NCI-H524 (cell line): ENCODE measurements around the gene TACC3.

Source experiments
- DNase-seq, 2 experiments: peaks; one replicate each; lab custom pipeline; 2025; lab: John Stamatoyannopoulos, UW

Gene TACC3

GRCh38 chr4:1703867-1704266 lies 17.5 kb upstream of the TACC3 start:
- no peak for DNase-seq

GRCh38 chr4:1705732-1706131 lies 15.6 kb upstream of the TACC3 start:
- no peak for DNase-seq

GRCh38 chr4:1706358-1706757 lies 15.0 kb upstream of the TACC3 start:
- DNase-seq, result no peak

- no peak for DNase-seq
Observed at GRCh38 chr4:1708581-1708980, 12.7 kb upstream of the TACC3 start.

- DNase-seq, result no peak
Observed at GRCh38 chr4:1711055-1711570, 10.2 kb upstream of the TACC3 start.

GRCh38 chr4:1711571-1712215 lies 9.6 kb upstream of the TACC3 start:
- DNase-seq, result no peak

GRCh38 chr4:1712216-1713002 lies 8.9 kb upstream of the TACC3 start, which contains the start of gene SLBP:
TSS of gene SLBP (minus strand) at chr4:1712319. CDS start at chr4:1712188, 131 bp downstream.
- DNase-seq, result peak; percentile 77 to 93

GRCh38 chr4:1713003-1713851 lies 8.1 kb upstream of the TACC3 start:
- no peak for DNase-seq

- DNase-seq, result no peak
Observed at GRCh38 chr4:1714303-1715001, 6.9 kb upstream of the TACC3 start.

GRCh38 chr4:1715002-1715758 lies 6.1 kb upstream of the TACC3 start:
- DNase-seq, result no peak

- DNase-seq, result no peak
Observed at GRCh38 chr4:1716065-1716945, 5.0 kb upstream of the TACC3 start.

- DNase-seq, result no peak
Observed at GRCh38 chr4:1717129-1718094, 3.9 kb upstream of the TACC3 start.

- no peak for DNase-seq
Observed at GRCh38 chr4:1718095-1718850, 3.0 kb upstream of the TACC3 start.

- peak in 1 of 2 experiments; percentile 48 for DNase-seq
Observed at GRCh38 chr4:1720163-1720983, 948 bp upstream of the TACC3 start.

- DNase-seq, result no peak
Observed at GRCh38 chr4:1721666-1722550, 587 bp downstream of the TACC3 start.

- no peak for DNase-seq
Observed at GRCh38 chr4:1722551-1723118, 1.3 kb downstream of the TACC3 start.
